ENCODE results near the gene LRRC1.

LRRC1 gene

DNA sequence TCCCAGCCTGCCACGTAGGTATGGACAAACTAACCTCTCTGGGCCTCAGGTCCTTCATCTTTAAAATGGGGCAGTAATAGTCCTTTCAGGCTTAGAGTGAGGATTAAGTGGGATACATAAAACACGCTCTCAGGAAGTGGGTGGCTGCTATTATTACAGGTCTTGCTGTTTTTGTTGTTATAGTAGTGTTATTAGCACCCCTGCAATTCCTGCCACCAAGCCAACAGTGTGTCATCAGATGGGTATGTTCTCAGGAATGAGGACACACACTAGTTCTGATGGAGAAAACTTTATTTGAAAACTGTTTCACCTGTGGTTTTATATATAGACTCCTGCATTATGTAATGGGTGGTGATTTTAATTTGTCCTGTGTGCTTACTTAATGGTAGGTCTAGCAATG lies 131.7 kb downstream of the LRRC1 start:
- Mint-ChIP-seq H3K9me3 (no peaks in the 10 kb centered on the region), H3K4me3 (no peak overlapping the region), H3K27ac (no peak overlapping the region), H3K4me1 (no peaks in the 10 kb centered on the region), H3K27me3 (no peaks in the 10 kb centered on the region)
- DNase-seq = no peak
- ATAC-seq = no peak

DNA sequence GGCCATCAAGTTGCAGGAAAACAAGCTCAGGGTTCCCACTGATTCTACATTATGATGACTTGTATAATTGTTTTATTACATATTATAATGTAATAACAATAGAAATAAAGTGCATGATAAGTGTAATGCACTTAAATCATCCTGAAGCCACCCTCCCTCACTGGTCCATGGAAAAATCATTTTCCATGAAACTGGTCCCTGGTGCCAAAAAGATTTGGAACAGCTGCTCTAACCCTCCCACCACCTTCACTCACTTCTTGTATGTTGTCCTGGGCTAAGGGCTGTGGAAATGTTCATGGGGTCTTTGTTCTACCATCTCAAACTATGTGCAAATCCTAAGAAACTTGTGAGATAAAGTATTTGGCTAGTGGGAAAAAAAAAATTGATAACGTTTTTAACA lies 133.8 kb downstream of the LRRC1 start:
- DNase-seq = no peak
- Mint-ChIP-seq H3K4me1 (no peaks in the 10 kb centered on the region), H3K27ac (no peak overlapping the region), H3K4me3 (no peak overlapping the region), H3K27me3 (no peaks in the 10 kb centered on the region), H3K9me3 (no peaks in the 10 kb centered on the region)
- ATAC-seq = no peak

- no peaks in the 10 kb centered on the region for H3K27me3 Mint-ChIP-seq
- ATAC-seq (no peak), DNase-seq (no peak)
- H3K4me3 Mint-ChIP-seq = no peak overlapping the region
- H3K9me3 Mint-ChIP-seq = no peaks in the 10 kb centered on the region
- no peak overlapping the region for H3K27ac Mint-ChIP-seq
- no peaks in the 10 kb centered on the region for H3K4me1 Mint-ChIP-seq
These were observed 134.4 kb downstream of the LRRC1 start for GRCh38 chr6:53929041-53929820.

GRCh38 chr6:53929821-53930120 lies 135.0 kb downstream of the LRRC1 start:
- DNase-seq (no peak), ATAC-seq (no peak)
- H3K27me3 Mint-ChIP-seq = no peaks in the 10 kb centered on the region
- H3K9me3 Mint-ChIP-seq = no peaks in the 10 kb centered on the region
- H3K27ac Mint-ChIP-seq = no peak overlapping the region
- H3K4me3 Mint-ChIP-seq = no peak overlapping the region
- no peaks in the 10 kb centered on the region for H3K4me1 Mint-ChIP-seq

GRCh38 chr6:53930330-53930729 lies 135.5 kb downstream of the LRRC1 start:
- Mint-ChIP-seq H3K4me1 (no peaks in the 10 kb centered on the region), H3K27ac (no peak overlapping the region), H3K27me3 (no peaks in the 10 kb centered on the region), H3K4me3 (no peak overlapping the region), H3K9me3 (no peaks in the 10 kb centered on the region)
- ATAC-seq = no peak
- no peak for DNase-seq

DNA sequence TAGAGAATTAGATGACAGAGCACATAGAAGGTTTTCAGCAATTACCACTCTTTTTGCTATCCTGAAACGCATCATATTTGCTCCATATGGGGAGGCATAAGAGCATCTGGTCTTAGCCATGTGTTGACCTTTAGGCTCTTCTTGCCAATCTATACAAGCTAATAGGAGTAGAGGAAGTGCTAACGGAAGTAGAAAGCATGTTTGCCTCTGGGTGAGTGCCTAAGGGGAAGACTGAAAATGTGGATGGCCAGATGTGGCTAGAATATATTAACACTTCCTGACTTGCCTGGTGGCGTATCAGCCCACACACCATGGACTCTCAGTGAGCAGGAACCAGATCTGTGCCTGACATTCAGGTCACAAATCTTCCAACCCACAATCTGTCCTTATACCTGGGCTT lies 136.3 kb downstream of the LRRC1 start:
- Mint-ChIP-seq H3K27me3 (no peaks in the 10 kb centered on the region), H3K4me1 (no peaks in the 10 kb centered on the region), H3K4me3 (no peak overlapping the region), H3K27ac (no peak overlapping the region), H3K9me3 (no peaks in the 10 kb centered on the region)
- no peak for DNase-seq
- no peak for ATAC-seq

DNA sequence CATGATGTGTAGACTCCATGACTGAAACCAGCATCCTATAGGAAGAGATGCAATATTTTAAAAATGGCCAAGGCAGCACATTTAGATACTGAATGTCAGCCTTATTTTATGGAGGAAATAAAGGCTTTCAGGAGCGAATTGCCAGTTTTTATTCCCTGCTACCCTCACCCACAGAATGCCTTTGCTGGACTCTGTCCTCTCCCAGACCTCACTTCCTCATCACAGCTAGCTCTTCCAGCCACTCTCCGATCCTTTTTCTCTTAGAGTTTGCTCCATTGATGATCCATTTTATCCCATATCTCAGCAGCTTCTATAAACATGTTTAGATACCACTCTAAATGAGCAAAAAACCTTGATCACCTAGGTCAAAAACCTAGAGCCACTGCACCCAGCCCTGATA lies 137.7 kb downstream of the LRRC1 start:
- ATAC-seq (no peak), DNase-seq (no peak)
- Mint-ChIP-seq H3K27me3 (peaks cover 7% of the 10 kb centered on the region), H3K9me3 (no peaks in the 10 kb centered on the region), H3K4me1 (no peaks in the 10 kb centered on the region), H3K27ac (no peak overlapping the region), H3K4me3 (no peak overlapping the region)

GRCh38 chr6:53934023-53934422 lies 139.2 kb downstream of the LRRC1 start:
- H3K27me3 Mint-ChIP-seq = peaks cover 16% of the 10 kb centered on the region
- peaks cover 12% of the 10 kb centered on the region for H3K4me1 Mint-ChIP-seq
- DNase-seq = no peak
- no peak overlapping the region for H3K4me3 Mint-ChIP-seq
- H3K27ac Mint-ChIP-seq = no peak overlapping the region
- no peaks in the 10 kb centered on the region for H3K9me3 Mint-ChIP-seq
- no peak for ATAC-seq

DNA sequence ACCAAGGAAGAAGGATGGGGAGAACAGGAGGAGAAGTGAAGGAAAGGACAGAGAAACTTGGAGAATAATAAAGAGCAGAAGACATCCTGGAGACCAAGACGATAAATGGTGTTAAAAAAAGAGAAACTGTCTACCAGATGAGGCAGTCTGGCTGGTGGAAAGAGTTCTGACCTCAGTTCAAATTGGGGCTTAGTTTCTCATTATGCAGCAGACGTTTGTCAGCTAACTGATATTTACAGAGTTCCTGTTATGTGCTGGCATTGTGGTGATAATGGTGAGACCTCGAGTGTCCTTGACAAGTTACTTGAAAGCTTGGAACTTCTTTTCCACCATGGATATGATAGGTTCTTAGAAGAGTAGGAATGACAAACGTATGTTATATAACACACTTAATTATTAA lies 142.7 kb downstream of the LRRC1 start:
- ATAC-seq (no peak), DNase-seq (no peak)
- H3K4me1 Mint-ChIP-seq = peaks cover 12% of the 10 kb centered on the region
- H3K27me3 Mint-ChIP-seq = peaks cover 27% of the 10 kb centered on the region
- H3K27ac Mint-ChIP-seq = no peak overlapping the region
- H3K9me3 Mint-ChIP-seq = no peaks in the 10 kb centered on the region
- H3K4me3 Mint-ChIP-seq = no peak overlapping the region

- Mint-ChIP-seq H3K27me3 (peaks cover 39% of the 10 kb centered on the region), H3K4me3 (no peak overlapping the region), H3K9me3 (no peaks in the 10 kb centered on the region), H3K4me1 (peaks cover 12% of the 10 kb centered on the region), H3K27ac (peak overlapping the region in 1 of 2 donors; percentile 6)
- DNase-seq (no peak), ATAC-seq (no peak)
These were observed 144.0 kb downstream of the LRRC1 start for GRCh38 chr6:53938810-53939209.

- ATAC-seq = no peak
- peaks cover 12% of the 10 kb centered on the region for H3K4me1 Mint-ChIP-seq
- H3K4me3 Mint-ChIP-seq = no peak overlapping the region
- H3K9me3 Mint-ChIP-seq = no peaks in the 10 kb centered on the region
- peaks cover 39% of the 10 kb centered on the region for H3K27me3 Mint-ChIP-seq
- no peak overlapping the region for H3K27ac Mint-ChIP-seq
- no peak for DNase-seq
These were observed 145.0 kb downstream of the LRRC1 start for GRCh38 chr6:53939830-53940229.

GRCh38 chr6:53943395-53943794 lies 148.6 kb downstream of the LRRC1 start:
- Mint-ChIP-seq H3K27ac (no peak overlapping the region), H3K9me3 (peaks cover 6 to 8% of the 10 kb centered on the region in 2 donors), H3K27me3 (peaks cover 51% of the 10 kb centered on the region), H3K4me3 (no peak overlapping the region), H3K4me1 (peaks cover 6% of the 10 kb centered on the region)
- no peak for ATAC-seq
- DNase-seq = no peak

GRCh38 chr6:53944091-53944490 lies 149.3 kb downstream of the LRRC1 start:
- H3K9me3 Mint-ChIP-seq = peaks cover 6 to 8% of the 10 kb centered on the region in 2 donors
- H3K27ac Mint-ChIP-seq = no peak overlapping the region
- no peak for DNase-seq
- no peaks in the 10 kb centered on the region for H3K4me1 Mint-ChIP-seq
- H3K27me3 Mint-ChIP-seq = peaks cover 50% of the 10 kb centered on the region
- H3K4me3 Mint-ChIP-seq = no peak overlapping the region
- ATAC-seq = no peak

- Mint-ChIP-seq H3K27ac (no peak overlapping the region), H3K27me3 (peaks cover 50% of the 10 kb centered on the region), H3K4me1 (no peaks in the 10 kb centered on the region), H3K9me3 (peaks cover 6 to 8% of the 10 kb centered on the region in 2 donors), H3K4me3 (no peak overlapping the region)
- no peak for DNase-seq
- no peak for ATAC-seq
These were observed 149.7 kb downstream of the LRRC1 start for GRCh38 chr6:53944543-53944942.

- no peaks in the 10 kb centered on the region for H3K4me1 Mint-ChIP-seq
- no peak overlapping the region for H3K27ac Mint-ChIP-seq
- H3K4me3 Mint-ChIP-seq = no peak overlapping the region
- DNase-seq (no peak), ATAC-seq (peak; percentile 62)
- peaks cover 6 to 8% of the 10 kb centered on the region in 2 donors for H3K9me3 Mint-ChIP-seq
- H3K27me3 Mint-ChIP-seq = peaks cover 46% of the 10 kb centered on the region
These were observed 151.1 kb downstream of the LRRC1 start for GRCh38 chr6:53945765-53946407.

DNA sequence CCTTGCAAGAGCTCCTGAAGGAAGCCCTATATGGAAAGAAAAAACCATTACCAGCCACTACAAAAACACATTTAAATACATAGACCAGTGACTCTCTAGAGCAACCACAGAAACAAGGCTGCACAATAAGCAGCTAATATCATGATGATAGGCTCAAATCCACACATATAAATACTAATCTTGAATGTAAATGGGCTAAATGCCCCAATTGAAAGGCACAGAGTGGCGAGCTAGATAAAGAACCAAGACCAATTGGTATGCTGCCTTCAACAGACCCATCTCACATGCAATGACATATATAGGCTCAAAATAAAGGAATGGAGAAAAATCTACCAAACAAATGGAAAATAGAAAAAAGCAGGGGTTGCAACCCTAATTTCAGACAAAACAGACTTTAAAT lies 153.0 kb downstream of the LRRC1 start:
- peaks cover 6 to 8% of the 10 kb centered on the region in 2 donors for H3K9me3 Mint-ChIP-seq
- ATAC-seq (no peak), DNase-seq (no peak)
- no peak overlapping the region for H3K27ac Mint-ChIP-seq
- H3K4me3 Mint-ChIP-seq = no peak overlapping the region
- peaks cover 36% of the 10 kb centered on the region for H3K27me3 Mint-ChIP-seq
- no peaks in the 10 kb centered on the region for H3K4me1 Mint-ChIP-seq

DNA sequence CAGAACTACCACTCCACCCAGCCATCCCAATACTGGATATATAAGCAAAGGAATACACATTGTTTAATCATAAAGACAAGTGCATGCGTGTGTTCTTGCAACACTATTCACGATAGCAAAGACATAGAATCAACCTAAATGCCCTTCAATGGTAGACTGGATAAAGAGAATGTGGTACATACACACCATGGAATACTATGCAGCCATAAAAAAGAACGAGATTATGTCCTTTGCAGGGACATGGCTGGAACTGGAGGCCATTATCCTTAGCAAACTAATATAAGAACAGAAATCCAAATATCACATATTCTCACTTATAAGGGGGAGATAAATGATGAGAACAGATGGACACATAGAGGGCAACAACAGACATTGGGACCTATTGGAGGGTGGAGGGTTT lies 156.6 kb downstream of the LRRC1 start:
- peaks cover 6 to 8% of the 10 kb centered on the region in 2 donors for H3K9me3 Mint-ChIP-seq
- no peak overlapping the region for H3K27ac Mint-ChIP-seq
- H3K27me3 Mint-ChIP-seq = peaks cover 21% of the 10 kb centered on the region
- no peak overlapping the region for H3K4me3 Mint-ChIP-seq
- H3K4me1 Mint-ChIP-seq = no peaks in the 10 kb centered on the region
- no peak for DNase-seq
- no peak for ATAC-seq

Data from stimulated activated naive CD8-positive, alpha-beta T cell treated with anti-CD3 and anti-CD28 coated beads, Interleukin-15, amount 100 ng/mL, for 72 hours (primary cell).